Ecto neural progenitor cell (in vitro differentiated cells): ENCODE measurements around the gene VRK1.

Experiments
- DNase-seq: peaks from one replicate; pipeline ENCODE4 v3.0.0-alpha.2; 2018; ENCODE audit warnings: low spot score

VRK1 gene

DNA sequence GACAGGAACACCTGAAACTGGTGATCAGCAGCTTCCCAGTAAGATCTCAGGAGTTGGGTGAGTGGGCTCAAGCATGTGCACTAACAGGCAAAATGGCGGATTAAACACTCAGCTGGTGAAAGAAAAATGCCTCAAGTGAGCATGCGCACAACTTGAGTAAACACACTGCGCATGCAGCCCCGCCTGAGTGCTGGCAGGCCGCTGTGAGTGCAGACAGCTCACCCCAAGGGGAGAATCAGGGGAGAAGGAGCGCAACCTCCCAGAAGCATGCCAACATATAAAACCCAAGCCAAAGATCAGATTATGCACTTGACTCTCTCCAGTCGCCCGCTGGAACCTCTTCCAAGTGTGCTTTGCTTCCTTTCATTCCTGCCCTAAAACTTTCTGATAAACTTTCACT is 125.8 kb downstream of the VRK1 start:
- no peak for DNase-seq

DNA sequence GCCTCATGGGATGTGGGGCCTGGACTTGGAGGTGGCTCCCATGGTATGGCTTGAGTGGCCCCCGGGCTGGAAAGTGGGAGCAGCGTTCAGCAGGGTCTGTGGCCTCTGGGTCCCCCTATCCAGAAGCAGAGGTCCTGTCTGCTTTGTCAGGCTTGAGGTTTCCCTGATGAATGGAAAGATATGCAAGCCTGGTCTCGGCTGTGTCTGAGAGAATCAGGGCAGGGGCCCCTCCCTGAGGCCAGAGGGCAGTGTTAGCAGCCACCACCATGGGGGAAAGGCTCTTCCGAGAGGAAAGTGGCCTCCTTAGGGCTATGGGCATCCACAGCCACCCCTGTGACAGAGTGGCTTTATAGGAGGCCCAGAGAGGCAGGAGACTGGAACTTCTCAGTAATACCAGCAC is 128.2 kb downstream of the VRK1 start:
- no peak for DNase-seq

DNA sequence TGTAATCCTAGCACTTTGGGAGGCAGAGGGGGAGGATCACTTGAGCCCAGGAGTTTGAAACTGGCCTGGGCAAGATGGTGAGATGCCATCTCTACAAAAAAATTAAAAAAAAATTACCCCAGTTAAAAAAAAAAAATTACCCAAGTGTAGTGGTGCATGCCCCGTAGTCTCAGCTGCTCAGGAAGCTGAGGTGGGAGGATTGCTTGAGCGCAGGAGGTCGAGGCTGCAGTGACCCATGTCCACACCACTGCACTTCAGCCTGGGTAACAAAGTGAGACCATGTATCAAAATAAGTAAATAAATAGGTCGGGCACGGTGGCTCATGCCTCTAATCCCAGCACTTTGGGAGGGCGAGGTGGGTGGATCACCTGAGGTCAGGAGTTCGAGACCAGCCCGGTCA is 128.8 kb downstream of the VRK1 start:
- DNase-seq, result no peak

DNA sequence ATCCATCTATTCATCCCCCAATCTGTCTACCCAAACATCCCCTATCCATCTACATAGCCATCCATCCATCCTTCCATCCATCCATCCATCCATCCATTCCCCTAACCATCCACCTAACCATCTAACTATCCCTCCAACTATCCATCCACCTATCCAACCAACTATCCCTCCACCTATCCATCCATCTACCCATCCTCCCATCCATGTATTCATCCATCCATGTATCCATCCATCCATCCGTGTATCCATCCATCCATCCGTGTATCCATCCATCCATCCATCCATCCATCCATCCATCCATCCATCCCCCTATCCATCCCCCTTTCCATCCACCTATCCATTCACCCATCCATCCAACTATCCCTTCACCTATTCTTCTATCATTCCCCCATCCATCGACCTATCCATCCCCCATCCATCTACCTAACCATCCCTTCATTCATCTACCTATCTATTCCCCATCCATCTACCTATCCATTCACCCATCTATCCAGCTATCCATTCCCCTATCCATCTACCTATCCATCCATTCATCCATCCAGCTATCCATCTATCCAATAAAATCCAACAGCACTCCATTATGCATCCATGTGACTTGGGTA is 131.7 kb downstream of the VRK1 start:
- DNase-seq, result no peak

DNA sequence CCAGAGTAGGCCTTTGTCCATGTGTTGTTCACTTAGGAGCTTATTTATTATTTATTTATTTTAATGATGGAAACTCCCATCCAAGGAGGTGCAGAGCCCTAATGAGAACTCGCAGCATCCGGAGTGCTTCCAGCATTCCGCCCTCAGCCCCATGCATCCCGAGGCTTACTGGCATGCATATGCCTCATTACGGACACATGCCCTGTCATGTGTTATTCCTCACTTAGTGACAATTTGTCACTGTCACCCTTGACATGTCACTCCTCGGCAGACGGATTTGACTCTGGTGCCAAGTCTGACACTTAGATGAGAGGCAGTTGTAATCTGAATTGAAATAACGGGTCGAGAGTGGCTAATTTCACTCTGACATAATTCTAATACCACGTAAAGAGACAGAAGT is 132.8 kb downstream of the VRK1 start:
- no peak for DNase-seq

DNA sequence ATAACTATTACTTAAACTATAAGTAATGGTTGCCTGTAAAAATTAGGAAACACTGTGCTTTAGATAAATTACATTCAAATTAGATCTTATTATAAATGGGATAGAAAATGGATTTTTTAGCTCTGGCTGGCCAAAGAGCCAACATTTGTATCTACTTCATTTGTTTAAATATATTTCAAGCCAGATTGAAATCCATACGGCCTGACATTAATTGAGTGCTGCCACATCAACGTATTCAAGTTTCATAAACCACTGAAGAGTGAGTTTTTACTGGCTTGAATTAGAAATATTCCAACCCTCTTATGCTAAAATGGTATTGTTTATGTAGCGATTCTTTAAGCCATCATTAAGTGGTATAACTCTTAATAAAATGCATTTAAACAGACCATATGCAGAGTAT is 133.3 kb downstream of the VRK1 start:
- DNase-seq, result no peak
